T-helper 2 cell treated with Interferon-gamma antibody and Interleukin-4, amounts not matched to agents 100 ng/mL and 5 ng/mL, for 36 hours (primary cell): ENCODE results near the gene OSBPL5. TPM values are rescaled to one million over a fixed set of nuclear protein-coding genes. Genes with fewer than 3 reads are reported as not detected.

Experiments
- intact Hi-C: fragments of 100-400 bp; cut with micrococcal nuclease; formaldehyde crosslinking; loops from one replicate; pipeline ENCODE4 v1.15.1; 2023
- total RNA-seq: library from RNA; stranded (reverse); gene quantifications from 2 replicates; pipeline ENCODE4 v1.2.3, GENCODE V29; 2022

Gene OSBPL5
- total RNA-seq, 1 donor from 2014 or later = 3.7 TPM

- intact Hi-C loops = no loop called here
Observed at GRCh38 chr11:3152471-3153110, 12.5 kb downstream of the OSBPL5 start.

GRCh38 chr11:3150726-3151125, 14.4 kb downstream of the OSBPL5 start:
- intact Hi-C loops = no loop called here

DNA sequence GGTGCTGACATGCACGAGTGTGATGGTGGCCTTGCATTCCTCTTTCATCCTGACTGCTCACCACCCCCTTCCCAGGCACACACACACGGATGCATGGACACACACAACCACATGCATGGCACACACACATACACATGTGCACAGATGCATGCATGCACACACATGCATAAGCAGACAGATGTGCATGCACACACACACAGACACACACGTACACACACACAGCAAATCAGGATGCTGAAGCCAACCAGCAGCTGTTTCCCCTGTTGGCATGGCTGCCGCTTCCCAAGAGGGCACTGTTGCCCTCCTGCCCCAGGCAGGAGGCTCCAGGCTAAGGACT, 15.3 kb downstream of the OSBPL5 start:
- intact Hi-C loops = no loop called here

- intact Hi-C loops = no loop called here
Observed at GRCh38 chr11:3148990-3149851, 15.9 kb downstream of the OSBPL5 start.

- intact Hi-C loops = no loop called here
Observed at GRCh38 chr11:3148255-3148989, 16.7 kb downstream of the OSBPL5 start.

DNA sequence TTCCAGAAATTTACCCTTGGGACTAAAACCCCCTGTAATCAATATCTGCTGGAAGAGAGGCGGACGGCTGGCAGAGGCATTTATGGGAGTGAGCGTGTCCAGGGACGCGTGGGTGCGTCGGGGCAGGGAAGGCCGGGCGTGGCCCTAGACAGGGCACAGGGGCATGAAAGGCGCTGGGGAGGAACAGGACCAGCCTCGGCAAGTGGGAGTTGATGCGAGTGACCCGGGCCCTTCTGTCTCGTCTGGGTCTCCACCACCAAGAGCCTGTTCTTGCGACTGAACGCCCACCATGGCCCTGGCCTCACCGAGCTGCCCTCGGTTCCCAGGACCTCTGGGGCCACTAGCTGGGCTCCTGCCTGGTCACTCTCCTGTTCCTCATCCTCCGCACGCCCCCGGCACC, 17.5 kb downstream of the OSBPL5 start:
- intact Hi-C loops = no loop called here

GRCh38 chr11:3147257-3147619, 17.9 kb downstream of the OSBPL5 start:
- intact Hi-C loops = no loop called here

GRCh38 chr11:3146612-3147256, 18.4 kb downstream of the OSBPL5 start:
- intact Hi-C loops = no loop called here

- intact Hi-C loops = no loop called here
Observed at GRCh38 chr11:3145206-3145520, 19.9 kb downstream of the OSBPL5 start.

DNA sequence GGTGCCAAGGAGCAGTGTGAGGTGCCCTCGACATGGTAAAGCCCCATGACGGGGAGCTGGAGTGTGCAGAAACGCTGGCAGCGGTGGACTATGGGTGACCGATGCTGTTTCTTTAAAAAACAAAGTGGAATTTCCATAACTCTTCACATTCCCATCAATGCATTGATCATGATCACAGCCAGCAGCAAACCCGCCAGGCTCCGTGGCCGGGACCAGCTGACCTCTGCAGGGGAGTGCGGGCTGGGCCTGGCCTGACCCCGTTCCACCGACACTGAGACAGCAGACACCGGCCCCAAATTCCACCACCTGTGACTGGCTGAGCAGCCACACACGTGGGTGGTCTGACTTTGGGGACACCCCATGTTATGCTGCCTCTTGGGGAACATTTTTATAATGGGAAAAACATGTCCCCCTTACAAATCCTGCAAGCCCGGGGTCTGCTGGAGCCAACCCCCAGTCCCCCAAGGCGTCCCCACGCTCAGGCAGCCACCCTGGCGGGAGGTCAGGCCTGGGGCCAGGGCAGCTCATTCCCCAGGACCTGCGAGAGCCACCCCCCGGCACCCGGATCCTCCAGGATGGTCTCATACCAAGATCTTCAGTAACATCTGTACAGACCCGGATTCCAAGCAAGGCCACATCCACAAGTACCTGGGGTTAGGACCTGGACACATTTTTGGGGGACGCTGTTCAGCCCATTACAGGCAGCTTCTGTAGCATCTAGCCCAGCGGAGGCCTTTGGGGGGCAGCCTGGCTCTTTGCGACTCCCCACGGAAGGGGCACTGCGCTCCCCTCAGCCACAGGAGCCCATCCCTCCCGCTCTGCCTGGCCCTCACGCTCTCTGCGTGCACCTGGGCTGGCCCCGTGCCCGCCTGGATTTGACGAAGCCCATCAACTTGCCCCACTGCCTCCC, 20.6 kb downstream of the OSBPL5 start:
- intact Hi-C loops = no loop called here

GRCh38 chr11:3143136-3143880, 21.8 kb downstream of the OSBPL5 start:
- intact Hi-C loops = no loop called here

DNA sequence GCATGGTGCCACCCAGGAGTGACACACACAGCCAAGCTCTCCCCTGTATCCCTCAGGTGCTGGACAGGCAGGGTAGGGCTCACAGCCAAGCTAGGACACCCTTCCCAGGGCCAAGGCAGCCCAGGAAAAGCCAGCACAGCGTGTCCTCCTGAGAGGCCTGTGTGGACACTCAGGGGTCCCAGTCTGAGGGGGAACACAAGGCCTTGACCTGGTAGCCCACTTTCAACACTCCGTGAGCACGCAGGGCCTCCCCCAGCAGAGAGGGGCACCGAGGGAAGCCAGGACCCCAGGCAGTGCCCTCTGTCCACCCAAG, 24.9 kb downstream of the OSBPL5 start:
- intact Hi-C loops = no loop called here

DNA sequence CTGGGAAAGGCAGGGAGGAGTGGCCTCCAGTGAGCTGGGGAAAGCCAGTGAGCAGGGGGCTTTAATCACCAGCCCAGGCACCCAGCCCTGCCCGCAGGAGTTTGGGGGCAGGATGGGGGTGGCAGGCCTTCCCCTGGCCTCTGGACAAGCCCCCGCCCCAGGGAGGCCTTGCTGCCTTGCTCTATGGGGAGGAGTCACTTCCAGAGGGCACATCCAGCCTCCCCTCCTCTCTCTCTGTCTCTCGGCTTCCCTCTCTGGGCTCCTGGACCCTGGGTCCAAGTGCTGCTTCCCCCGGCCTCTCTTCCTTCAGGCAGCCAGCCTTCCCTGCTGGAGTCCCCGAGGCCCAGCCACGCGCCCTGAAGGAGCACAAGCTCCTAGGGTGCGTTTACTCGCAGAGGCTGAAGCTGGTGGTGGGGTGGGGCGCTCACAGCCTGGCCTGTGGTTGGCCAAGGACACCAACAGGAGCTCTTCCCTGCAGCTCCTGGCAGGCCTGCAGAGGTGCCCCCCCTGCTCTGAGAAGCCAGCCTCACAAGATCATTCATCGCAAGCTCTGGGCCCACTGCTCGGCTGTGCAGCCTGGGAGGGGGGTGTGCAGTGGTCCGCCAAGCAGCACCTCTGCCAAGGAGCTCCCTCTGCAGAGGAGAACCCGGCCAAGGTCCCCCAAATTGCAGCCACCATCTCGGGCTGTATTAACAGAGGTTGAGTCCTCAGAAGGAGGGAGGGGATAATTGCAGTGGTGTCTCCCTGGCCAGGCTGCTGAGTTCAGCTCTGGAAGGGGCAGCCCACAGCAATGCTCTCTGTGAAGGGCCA, 25.4 kb downstream of the OSBPL5 start:
- intact Hi-C loops = no loop called here

DNA sequence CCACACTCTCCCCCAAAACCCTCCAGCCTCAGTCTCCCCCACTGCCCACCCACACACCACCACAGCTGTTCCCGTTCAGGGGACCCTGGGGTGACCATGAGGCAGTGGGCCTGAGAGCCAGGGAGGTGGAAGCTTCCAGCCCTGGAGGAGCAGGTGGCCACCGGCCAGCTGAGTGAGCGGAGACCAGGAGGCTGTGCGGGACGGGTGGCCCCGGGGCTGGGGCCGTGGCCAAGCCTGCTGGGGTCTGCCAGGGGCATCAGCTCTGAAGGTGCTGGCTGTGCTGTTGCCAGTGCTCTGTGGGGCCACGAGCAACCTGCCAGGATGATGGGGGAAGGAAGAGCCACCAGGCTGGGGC, 26.0 kb downstream of the OSBPL5 start:
- intact Hi-C loops = no loop called here

GRCh38 chr11:3138178-3139085, 26.7 kb downstream of the OSBPL5 start:
- intact Hi-C loops = no loop called here

DNA sequence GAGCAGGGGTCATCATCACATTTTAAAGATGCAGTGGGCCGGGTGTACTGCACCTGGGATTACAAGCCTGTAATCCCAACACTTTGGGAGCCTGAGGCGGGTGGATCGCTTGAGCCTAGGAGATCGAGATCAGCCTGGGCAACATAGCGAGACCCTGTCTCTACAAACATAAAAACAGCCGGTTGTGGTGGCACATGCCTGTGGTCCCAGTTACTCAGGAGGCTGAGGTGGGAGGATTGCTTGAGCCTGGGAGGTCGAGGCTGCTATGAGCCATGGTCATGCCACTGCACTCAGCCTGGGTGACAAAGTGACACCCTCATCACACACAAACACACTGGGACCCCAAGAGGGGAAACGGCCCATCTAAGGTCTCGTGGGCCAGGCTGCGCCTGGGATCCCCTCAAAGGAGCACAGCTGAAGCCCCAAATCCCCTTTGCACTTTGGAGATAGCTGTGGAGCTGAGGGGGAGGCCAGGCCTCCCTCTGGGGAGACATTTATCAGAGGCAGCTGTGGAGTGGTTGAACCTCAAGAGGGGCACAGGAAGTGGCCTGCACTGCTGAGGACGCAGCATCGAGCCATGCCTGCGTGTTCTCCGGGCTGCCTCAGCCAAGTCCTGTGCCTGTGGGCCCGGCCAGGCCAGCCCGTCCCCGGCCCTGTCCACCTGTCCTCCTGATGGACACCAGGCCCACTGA, 27.5 kb downstream of the OSBPL5 start:
- intact Hi-C loops = no loop called here

GRCh38 chr11:3136546-3137455, 28.3 kb downstream of the OSBPL5 start:
- intact Hi-C loops = no loop called here
